ENCODE results near the gene CAMTA2.

Gene CAMTA2

DNA sequence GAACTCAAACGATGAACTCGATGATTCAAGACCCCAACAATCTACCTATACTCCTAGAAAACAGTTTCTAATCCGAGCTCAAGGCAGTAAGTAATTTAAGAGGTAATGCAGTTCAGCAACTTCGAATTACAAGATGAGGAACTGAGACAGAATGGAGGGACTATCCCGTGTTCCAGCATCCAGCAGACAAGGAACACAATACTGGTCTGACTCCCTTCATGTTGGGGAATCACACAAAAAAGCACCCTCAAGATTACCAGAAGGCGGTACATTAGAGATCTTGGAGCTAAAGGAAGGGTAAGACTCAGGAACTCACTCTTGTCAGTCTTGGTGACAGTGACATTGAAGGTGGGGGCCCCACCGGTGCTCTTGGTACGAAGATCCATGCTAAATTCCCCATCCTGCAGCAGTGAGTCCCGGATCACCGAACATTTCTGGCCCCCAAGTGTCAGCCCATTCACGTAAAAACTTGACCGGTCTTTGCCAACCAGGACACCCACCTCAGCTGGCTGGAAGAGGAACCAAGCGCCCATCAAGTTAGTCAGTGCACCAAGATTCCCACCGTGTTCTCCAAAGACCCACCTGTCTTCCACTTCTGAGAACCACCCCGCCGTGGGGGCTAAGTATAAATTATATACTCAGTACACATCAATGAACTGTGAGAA is 41.0 kb downstream of the CAMTA2 start:
- no peak for DNase-seq

DNA sequence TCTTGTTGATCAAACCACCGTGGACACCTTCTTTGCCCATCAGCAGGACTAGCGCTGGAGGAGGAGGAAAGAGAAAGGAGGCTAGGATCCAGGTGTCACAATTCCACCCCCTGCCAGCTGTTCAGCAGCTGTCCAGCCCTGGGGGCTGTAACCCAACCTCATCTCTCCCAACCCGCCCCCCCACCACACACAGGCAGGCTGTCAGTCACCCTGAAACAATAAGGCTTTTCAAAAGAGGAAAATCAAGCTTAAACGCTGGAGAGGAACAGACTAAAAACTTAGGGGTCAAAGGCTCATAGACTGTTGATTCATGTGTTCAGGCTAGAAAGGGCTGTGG is 41.6 kb downstream of the CAMTA2 start:
- no peak for DNase-seq

- DNase-seq = no peak
These were observed 42.1 kb downstream of the CAMTA2 start for GRCh38 chr17:4945176-4945943.

DNA sequence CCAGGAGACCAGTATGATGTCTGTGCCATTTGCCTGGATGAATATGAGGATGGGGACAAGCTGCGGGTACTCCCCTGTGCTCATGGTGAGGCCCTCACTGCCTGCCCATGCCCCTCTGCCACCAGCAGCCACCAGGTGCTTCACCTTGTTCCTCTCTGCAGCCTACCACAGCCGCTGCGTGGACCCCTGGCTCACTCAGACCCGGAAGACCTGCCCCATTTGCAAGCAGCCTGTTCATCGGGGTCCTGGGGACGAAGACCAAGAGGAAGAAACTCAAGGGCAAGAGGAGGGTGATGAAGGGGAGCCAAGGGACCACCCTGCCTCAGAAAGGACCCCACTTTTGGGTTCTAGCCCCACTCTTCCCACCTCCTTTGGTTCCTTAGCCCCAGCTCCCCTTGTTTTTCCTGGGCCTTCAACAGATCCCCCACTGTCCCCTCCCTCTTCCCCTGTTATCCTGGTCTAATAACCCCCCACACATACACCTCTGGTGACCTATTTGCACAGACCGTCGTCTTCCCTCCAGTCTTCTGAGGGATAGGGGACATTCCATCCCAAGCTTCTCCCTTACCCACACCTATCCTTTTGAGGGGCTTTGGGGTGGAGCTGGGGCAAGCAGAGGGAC is 42.8 kb downstream of the CAMTA2 start:
- DNase-seq = no peak

- DNase-seq = no peak
These were observed 43.3 kb downstream of the CAMTA2 start for GRCh38 chr17:4944163-4944553.

GRCh38 chr17:4942760-4943508 is 44.5 kb downstream of the CAMTA2 start:
- DNase-seq = no peak

GRCh38 chr17:4941319-4941610 is 46.2 kb downstream of the CAMTA2 start:
- DNase-seq = no peak

DNA sequence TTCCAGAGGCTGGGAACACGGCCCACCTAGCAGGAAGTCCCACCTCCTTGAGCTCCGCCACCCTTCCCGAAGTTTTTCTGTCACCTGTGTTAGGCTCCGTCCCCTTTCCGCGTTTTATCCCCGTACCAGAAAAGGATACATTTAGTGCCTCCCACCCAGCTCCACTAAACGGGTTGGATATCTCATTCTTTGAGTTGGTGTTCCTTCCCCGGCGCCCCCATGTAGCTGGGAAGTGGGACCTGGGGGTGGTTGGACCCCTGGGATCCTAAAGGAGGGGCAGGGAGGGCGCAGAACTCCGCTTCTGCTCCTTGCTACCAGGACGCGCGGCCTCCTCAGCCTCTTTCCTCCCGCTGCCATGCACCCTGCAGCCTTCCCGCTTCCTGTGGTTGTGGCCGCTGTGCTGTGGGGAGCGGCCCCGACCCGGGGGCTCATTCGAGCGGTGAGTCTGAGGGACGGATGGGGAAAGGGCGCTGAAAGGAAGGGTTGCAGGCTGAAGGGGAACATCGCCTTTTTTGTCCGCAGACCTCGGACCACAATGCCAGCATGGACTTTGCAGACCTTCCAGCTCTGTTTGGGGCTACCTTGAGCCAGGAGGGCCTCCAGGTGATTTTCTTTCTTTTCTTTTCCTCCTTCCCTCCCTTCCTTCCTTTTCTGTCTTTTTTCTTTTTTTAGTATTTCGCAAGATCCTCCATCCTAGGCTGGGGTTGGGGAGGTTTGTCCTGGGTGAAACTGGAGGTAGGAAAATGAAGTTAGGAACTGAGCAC is 46.7 kb downstream of the CAMTA2 start:
- no peak for DNase-seq

- peak; percentile 98 to 99 for DNase-seq
These were observed 47.5 kb downstream of the CAMTA2 start, which contains the start of the genes RNF167 and SLC25A11 for GRCh38 chr17:4939796-4940554. TSS of gene RNF167 (plus strand) at chr17:4940268. CDS start at chr17:4940910, 642 bp downstream. TSS of gene SLC25A11 (minus strand) at chr17:4940046. CDS start at chr17:4939910, 136 bp downstream.

DNA sequence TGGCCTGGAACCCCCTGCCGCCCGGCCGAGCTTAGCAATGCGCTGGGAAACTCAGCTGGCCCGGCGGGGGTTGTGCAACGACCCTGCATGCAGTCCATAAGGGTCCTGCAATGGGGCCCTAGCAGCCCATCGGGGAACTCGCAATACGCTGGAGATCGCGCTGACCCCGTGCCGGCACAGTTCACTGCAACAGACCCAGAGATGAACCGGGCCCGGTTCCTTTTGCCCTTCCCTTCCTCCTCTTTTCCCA is 48.0 kb downstream of the CAMTA2 start:
- DNase-seq = no peak

- no peak for DNase-seq
These were observed 48.6 kb downstream of the CAMTA2 start for GRCh38 chr17:4938688-4939545.

GRCh38 chr17:4938069-4938491 is 49.4 kb downstream of the CAMTA2 start:
- DNase-seq = no peak

DNA sequence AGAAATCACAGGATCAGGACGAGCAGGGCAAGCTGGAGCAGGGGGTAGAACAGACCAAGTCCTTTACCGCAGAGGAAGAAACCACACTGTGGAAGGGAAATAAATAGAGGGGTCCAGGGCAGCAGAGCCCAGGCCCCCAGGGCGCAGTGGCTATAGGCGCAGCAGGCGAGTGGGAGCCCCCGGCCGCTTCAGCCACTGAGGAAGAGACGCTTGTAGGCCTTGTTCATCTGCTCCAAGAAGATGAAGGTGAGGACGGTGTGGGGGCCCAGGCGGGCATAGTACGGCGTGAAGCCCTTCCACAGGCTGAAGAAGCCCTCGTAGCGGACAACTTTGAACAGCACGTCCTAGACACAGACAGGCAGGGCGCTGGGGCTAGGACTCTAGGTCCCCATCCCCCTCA is 49.9 kb downstream of the CAMTA2 start:
- no peak for DNase-seq

DNA sequence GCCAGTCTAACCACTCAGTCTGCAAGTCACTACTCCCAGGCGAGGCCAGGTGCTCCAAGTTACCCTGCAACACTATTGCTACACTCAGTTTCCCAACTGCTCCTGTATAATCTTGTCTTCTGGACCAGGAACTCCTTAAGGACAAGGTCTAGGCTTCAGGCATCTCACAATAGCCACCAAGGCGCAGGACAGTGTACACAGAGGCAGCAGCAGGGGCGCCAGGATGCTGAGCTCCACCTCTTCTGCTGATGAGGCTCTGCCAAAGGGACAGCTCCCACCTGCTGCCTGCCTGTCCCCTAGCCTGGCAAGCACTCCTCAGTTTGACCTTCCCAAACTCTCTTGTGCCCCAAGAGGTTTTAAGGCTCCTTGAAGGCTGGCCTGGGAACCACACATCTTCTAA is 51.0 kb downstream of the CAMTA2 start:
- no peak for DNase-seq

GRCh38 chr17:4935650-4936049 is 51.8 kb downstream of the CAMTA2 start:
- no peak for DNase-seq

DNA sequence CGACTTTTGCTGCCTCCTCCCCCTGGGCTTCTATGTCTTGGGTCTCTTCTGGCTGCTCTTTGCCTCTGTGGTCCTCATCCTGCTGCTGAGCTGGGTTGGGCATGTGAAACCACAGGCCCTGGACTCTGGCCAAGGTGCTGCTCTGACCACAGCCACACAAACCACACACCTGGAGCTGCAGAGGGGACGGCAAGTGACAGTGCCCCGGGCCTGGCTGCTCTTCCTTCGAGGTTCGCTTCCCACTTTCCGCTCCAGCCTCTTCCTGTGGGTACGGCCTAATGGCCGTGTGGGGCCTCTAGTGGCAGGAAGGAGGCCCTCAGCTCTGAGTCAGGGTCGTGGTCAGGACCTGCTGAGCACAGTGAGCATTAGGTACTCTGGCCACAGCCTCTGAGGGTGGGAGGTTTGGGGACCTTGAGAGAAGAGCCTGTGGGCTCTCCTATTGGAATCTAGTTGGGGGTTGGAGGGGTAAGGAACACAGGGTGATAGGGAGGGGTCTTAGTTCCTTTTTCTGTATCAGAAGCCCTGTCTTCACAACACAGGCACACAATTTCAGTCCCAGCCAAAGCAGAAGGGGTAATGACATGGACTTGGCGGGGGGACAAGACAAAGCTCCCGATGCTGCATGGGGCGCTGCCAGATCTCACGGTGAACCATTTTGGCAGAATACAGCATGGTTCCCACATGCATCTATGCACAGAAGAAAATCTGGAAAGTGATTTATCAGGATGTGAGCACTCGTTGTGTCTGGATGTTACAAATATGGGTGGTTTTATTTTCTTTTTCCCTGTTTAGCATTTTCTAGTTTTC is 53.1 kb downstream of the CAMTA2 start:
- DNase-seq = no peak

- DNase-seq = no peak
These were observed 53.8 kb downstream of the CAMTA2 start for GRCh38 chr17:4933646-4934045.

DNA sequence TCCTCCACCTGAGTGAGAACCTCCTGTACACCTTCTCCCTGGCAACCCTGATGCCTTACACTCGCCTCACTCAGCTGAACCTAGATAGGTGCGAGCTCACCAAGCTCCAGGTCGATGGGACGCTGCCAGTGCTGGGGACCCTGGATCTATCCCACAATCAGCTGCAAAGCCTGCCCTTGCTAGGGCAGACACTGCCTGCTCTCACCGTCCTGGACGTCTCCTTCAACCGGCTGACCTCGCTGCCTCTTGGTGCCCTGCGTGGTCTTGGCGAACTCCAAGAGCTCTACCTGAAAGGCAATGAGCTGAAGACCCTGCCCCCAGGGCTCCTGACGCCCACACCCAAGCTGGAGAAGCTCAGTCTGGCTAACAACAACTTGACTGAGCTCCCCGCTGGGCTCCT is 54.7 kb downstream of the CAMTA2 start:
- DNase-seq = no peak

DNA sequence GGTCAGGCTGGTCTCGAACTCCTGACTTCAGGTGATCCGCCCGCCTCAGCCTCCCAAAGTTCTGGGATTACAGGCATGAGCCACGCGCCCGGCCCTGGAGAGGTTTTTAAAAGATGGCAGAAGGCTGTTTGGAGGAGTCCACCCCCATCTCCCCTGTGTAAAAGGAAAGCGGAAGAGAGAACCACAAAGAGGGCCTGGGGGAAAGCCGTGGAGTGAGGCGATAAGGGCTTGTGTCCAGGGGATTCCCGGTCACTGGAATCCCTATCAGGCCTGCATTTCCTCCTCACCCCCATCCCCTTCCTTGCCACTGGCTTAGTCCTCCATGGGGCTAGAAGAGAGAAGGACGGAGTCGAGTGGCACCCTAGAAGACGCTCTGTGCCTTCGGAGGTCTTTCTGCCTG is 55.5 kb downstream of the CAMTA2 start, which contains the start of gene GP1BA:
TSS of gene GP1BA (plus strand) at position 315 of the 400 bp plus-strand sequence. CDS start 328 bp downstream, outside the sequence.
- no peak for DNase-seq

- DNase-seq = no peak
These were observed 58.6 kb downstream of the CAMTA2 start for GRCh38 chr17:4928881-4929280.

All from NCI-H1930 (cell line).